SK-N-SH treated with all-trans-retinoic acid at 6 μM for 48 hours (cell line): Measurements from ENCODE around the gene SLC6A18.

Experiments used
- BACH2 ChIP-seq: fragments of 250-450 bp; sonication (Bioruptor Pico); IDR thresholded peaks from 2 replicates; pipeline ENCODE4 v1.9.0; 2021; ENCODE audit warnings: mild to moderate bottlenecking, borderline replicate concordance
- CSDC2 ChIP-seq: fragments of 250-450 bp; sonication (Bioruptor Pico); IDR thresholded peaks from 2 replicates; pipeline ENCODE4 v1.5.0; 2020; ENCODE audit warnings: mild to moderate bottlenecking, moderate library complexity
- ESRRG ChIP-seq: fragments of 250-450 bp; sonication (Bioruptor Pico); IDR thresholded peaks from 2 replicates; pipeline ENCODE4 v1.6.1; 2021; ENCODE audit warnings: mild to moderate bottlenecking
- OSR1 ChIP-seq: fragments of 250-450 bp; sonication (Bioruptor Pico); IDR thresholded peaks from 2 replicates; pipeline ENCODE4 v1.8.0; 2022; ENCODE audit warnings: moderate library complexity, mild to moderate bottlenecking, inconsistent platforms
- PPARA ChIP-seq: fragments of 250-450 bp; sonication (Bioruptor Pico); IDR thresholded peaks from 2 replicates; pipeline ENCODE4 v1.5.0; 2020; ENCODE audit warnings: mild to moderate bottlenecking, borderline replicate concordance
- RARB ChIP-seq: fragments of 250-450 bp; sonication (Bioruptor Pico); IDR thresholded peaks from 2 replicates; pipeline ENCODE4 v1.8.0; 2021; ENCODE audit warnings: mild to moderate bottlenecking, moderate library complexity
- SNAI2 ChIP-seq: fragments of 250-450 bp; sonication (Bioruptor Pico); IDR thresholded peaks from 2 replicates; pipeline ENCODE4 v1.5.0; 2020; ENCODE audit warnings: mild to moderate bottlenecking, moderate library complexity
- TOX ChIP-seq: fragments of 250-450 bp; sonication (Bioruptor Pico); IDR thresholded peaks from 2 replicates; pipeline ENCODE4 v1.8.0; 2021; ENCODE audit warnings: mild to moderate bottlenecking, moderate library complexity, borderline replicate concordance
- ZFP30 ChIP-seq: fragments of 450-650 bp; formaldehyde crosslinking; IDR thresholded peaks from 2 replicates; pipeline ENCODE4 v1.5.0; 2022; ENCODE audit warnings: mild to moderate bottlenecking, moderate library complexity
- ZNF70 ChIP-seq: fragments of 450-650 bp; formaldehyde crosslinking; IDR thresholded peaks from 2 replicates; pipeline ENCODE4 v1.5.0; 2020; ENCODE audit warnings: mild to moderate bottlenecking, moderate library complexity
- ZNF8 ChIP-seq: fragments of 450-650 bp; formaldehyde crosslinking; IDR thresholded peaks from 2 replicates; pipeline ENCODE4 v1.5.0; 2020; ENCODE audit warnings: mild to moderate bottlenecking, moderate library complexity
- TF ChIP-seq, protein P1 (sequence below): fragments of 250-450 bp; sonication (Bioruptor Pico); IDR thresholded peaks from 2 replicates; pipeline ENCODE4 v1.8.0; 2020; ENCODE audit warnings: mild to moderate bottlenecking, moderate library complexity, borderline replicate concordance

DNA sequence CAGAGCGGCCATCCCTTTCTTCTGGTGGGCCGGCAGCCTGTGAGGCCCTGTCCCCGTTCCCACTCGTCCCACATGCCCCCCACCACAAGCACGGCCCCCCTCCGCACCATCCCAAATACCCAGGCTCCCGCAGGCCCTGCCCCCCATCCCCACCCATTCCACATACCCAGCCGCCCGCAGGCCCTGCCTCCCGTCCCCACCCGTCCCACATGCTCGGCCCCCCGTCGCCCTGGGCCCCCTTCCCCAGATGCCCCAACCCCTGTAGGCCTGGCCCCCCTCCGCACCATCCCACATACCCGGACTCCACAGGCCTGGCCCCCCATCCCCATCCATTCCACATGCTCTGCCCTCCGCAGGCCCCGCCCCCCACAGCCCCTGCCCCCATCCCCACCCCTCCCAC lies 12.3 kb upstream of the SLC6A18 start:
- TF ChIP-seq TOX (CRISPR knock-in tag) (no peak), CSDC2 (CRISPR knock-in tag) (no peak), BACH2 (CRISPR knock-in tag) (no peak), RARB (CRISPR knock-in tag) (no peak), ZFP30 (CRISPR knock-in tag) (no peak), PPARA (CRISPR knock-in tag) (no peak), ZNF8 (CRISPR knock-in tag) (no peak), ESRRG (CRISPR knock-in tag) (no peak), OSR1 (CRISPR knock-in tag) (no peak), ZNF70 (no peak), SNAI2 (CRISPR knock-in tag) (no peak)
- TF ChIP-seq, protein P1, sequence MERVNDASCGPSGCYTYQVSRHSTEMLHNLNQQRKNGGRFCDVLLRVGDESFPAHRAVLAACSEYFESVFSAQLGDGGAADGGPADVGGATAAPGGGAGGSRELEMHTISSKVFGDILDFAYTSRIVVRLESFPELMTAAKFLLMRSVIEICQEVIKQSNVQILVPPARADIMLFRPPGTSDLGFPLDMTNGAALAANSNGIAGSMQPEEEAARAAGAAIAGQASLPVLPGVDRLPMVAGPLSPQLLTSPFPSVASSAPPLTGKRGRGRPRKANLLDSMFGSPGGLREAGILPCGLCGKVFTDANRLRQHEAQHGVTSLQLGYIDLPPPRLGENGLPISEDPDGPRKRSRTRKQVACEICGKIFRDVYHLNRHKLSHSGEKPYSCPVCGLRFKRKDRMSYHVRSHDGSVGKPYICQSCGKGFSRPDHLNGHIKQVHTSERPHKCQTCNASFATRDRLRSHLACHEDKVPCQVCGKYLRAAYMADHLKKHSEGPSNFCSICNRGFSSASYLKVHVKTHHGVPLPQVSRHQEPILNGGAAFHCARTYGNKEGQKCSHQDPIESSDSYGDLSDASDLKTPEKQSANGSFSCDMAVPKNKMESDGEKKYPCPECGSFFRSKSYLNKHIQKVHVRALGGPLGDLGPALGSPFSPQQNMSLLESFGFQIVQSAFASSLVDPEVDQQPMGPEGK (CRISPR knock-in tag), result no peak
